Progenitor cell of endocrine pancreas (in vitro differentiated cells): Measurements from ENCODE around the gene CHST1. TPM values are rescaled to one million over a fixed set of nuclear protein-coding genes. Genes with fewer than 3 reads are reported as not detected.

Source experiments
- DNase-seq: peaks from one replicate; pipeline ENCODE4 v3.0.0; 2021; ENCODE audit warnings: low spot score; ENCODE audit not compliant: unreplicated experiment
- H3K27ac Mint-ChIP-seq: 2 replicates; pipeline ENCODE4 v1.8.0; 2021; ENCODE audit warnings: mild to moderate bottlenecking, moderate library complexity, mixed read lengths
- H3K27me3 Mint-ChIP-seq: 2 replicates; pipeline ENCODE4 v1.8.0; 2021; ENCODE audit warnings: mixed read lengths
- H3K36me3 Mint-ChIP-seq: 2 replicates; pipeline ENCODE4 v1.8.0; 2022; ENCODE audit warnings: mixed read lengths; ENCODE audit not compliant: insufficient read depth
- H3K4me1 Mint-ChIP-seq: 2 replicates; pipeline ENCODE4 v1.8.0; 2021; ENCODE audit warnings: low read depth, mixed read lengths
- H3K4me3 Mint-ChIP-seq: 2 replicates; pipeline ENCODE4 v1.8.0; 2021; ENCODE audit warnings: low read depth, mild to moderate bottlenecking, moderate library complexity, mixed read lengths
- H3K9me3 Mint-ChIP-seq: 2 replicates; pipeline ENCODE4 v1.8.0; 2021; ENCODE audit warnings: low read depth, mixed read lengths
- CTCF ChIP-seq: fragments of 200-600 bp; sonication (generic); IDR thresholded peaks from one replicate; pipeline ENCODE4 v1.5.0; 2021; ENCODE audit warnings: antibody characterized with exemption, mild to moderate bottlenecking; ENCODE audit not compliant: unreplicated experiment
- total RNA-seq: library from RNA; stranded (reverse); gene quantifications from 2 replicates; pipeline ENCODE4 v1.2.1, GENCODE V29; 2021

The CHST1 gene
- total RNA-seq, 1 donor from 2014 or later: 0.31 TPM

- peaks cover 22% of the 10 kb centered on the region for H3K27me3 Mint-ChIP-seq
- H3K36me3 Mint-ChIP-seq: no peaks in the 10 kb centered on the region
- DNase-seq: no peak
- H3K4me3 Mint-ChIP-seq: no peak overlapping the region
- no peaks in the 10 kb centered on the region for H3K4me1 Mint-ChIP-seq
- H3K9me3 Mint-ChIP-seq: no peaks in the 10 kb centered on the region
- H3K27ac Mint-ChIP-seq: no peak overlapping the region
- TF ChIP-seq CTCF: no peak
These were observed 8.0 kb upstream of the CHST1 start for GRCh38 chr11:45673441-45673840.

- DNase-seq: no peak
- no peak overlapping the region for H3K4me3 Mint-ChIP-seq
- H3K36me3 Mint-ChIP-seq: no peaks in the 10 kb centered on the region
- no peak overlapping the region for H3K27ac Mint-ChIP-seq
- no peaks in the 10 kb centered on the region for H3K9me3 Mint-ChIP-seq
- TF ChIP-seq CTCF: no peak
- H3K4me1 Mint-ChIP-seq: no peaks in the 10 kb centered on the region
- H3K27me3 Mint-ChIP-seq: peaks cover 31% of the 10 kb centered on the region
These were observed 7.2 kb upstream of the CHST1 start for GRCh38 chr11:45672593-45672992.

GRCh38 chr11:45671246-45672171 is 6.1 kb upstream of the CHST1 start:
- Mint-ChIP-seq H3K4me3 (no peak overlapping the region), H3K27ac (no peak overlapping the region), H3K4me1 (no peaks in the 10 kb centered on the region), H3K27me3 (peaks cover 42% of the 10 kb centered on the region), H3K36me3 (no peaks in the 10 kb centered on the region), H3K9me3 (no peaks in the 10 kb centered on the region)
- TF ChIP-seq CTCF: no peak
- DNase-seq: no peak

- H3K36me3 Mint-ChIP-seq: no peaks in the 10 kb centered on the region
- H3K4me1 Mint-ChIP-seq: no peaks in the 10 kb centered on the region
- H3K27me3 Mint-ChIP-seq: peaks cover 48% of the 10 kb centered on the region
- no peak overlapping the region for H3K27ac Mint-ChIP-seq
- no peak overlapping the region for H3K4me3 Mint-ChIP-seq
- no peak for DNase-seq
- H3K9me3 Mint-ChIP-seq: no peaks in the 10 kb centered on the region
- TF ChIP-seq CTCF: no peak
These were observed 5.1 kb upstream of the CHST1 start for GRCh38 chr11:45670386-45671135.

- Mint-ChIP-seq H3K9me3 (no peaks in the 10 kb centered on the region), H3K4me3 (no peak overlapping the region), H3K27ac (no peak overlapping the region), H3K36me3 (no peaks in the 10 kb centered on the region), H3K27me3 (peaks cover 46% of the 10 kb centered on the region), H3K4me1 (no peaks in the 10 kb centered on the region)
- no peak for TF ChIP-seq CTCF
- DNase-seq: no peak
These were observed 4.5 kb upstream of the CHST1 start for GRCh38 chr11:45669956-45670355.
